GF-D8 (cell line): ENCODE results near the gene XAGE1A.
"Not testable (repeated sequence)": the region's sequence is repeated elsewhere in the genome, so short reads cannot be mapped to it uniquely, and the experiment has no call there.

Experiments used
- DNase-seq: peaks from one replicate; lab custom pipeline; 2025; lab: John Stamatoyannopoulos, UW

Gene XAGE1A

GRCh38 chrX:52495545-52496418 lies at the start of gene XAGE1A:
Gene XAGE1A, plus strand, starts transcription at chrX:52495808. Its CDS starts 1,554 bp downstream, at chrX:52497362.
- not testable (repeated sequence) for DNase-seq

GRCh38 chrX:52452031-52452430 lies 43.6 kb upstream of the XAGE1A start:
- DNase-seq = not testable (repeated sequence)

GRCh38 chrX:52471301-52471700 lies 24.3 kb upstream of the XAGE1A start:
- not testable (repeated sequence) for DNase-seq

GRCh38 chrX:52496419-52496772 lies 788 bp downstream of the XAGE1A start:
- not testable (repeated sequence) for DNase-seq

GRCh38 chrX:52501362-52501761 lies 5.8 kb downstream of the XAGE1A start:
- not testable (repeated sequence) for DNase-seq

GRCh38 chrX:52504551-52504950 lies 8.9 kb downstream of the XAGE1A start:
- DNase-seq = no peak

GRCh38 chrX:52507331-52507730 lies 11.7 kb downstream of the XAGE1A start:
- DNase-seq = no peak

GRCh38 chrX:52509916-52510315 lies 14.3 kb downstream of the XAGE1A start:
- DNase-seq = no peak

- not testable (repeated sequence) for DNase-seq
Measured at GRCh38 chrX:52511126-52511525, 15.5 kb downstream of the XAGE1A start.

GRCh38 chrX:52516110-52516986 lies 20.7 kb downstream of the XAGE1A start:
- not testable (repeated sequence) for DNase-seq

GRCh38 chrX:52516987-52517325 lies 21.3 kb downstream of the XAGE1A start, which contains the start of gene XAGE1B:
Gene XAGE1B, minus strand, starts transcription at chrX:52517063. Its CDS starts 1,536 bp downstream, at chrX:52515527.
- not testable (repeated sequence) for DNase-seq

GRCh38 chrX:52541051-52541450 lies 45.4 kb downstream of the XAGE1A start:
- not testable (repeated sequence) for DNase-seq

GRCh38 chrX:52542311-52542710 lies 46.7 kb downstream of the XAGE1A start:
- no peak for DNase-seq

- DNase-seq = no peak
Measured at GRCh38 chrX:52544147-52544840, 48.7 kb downstream of the XAGE1A start.

GRCh38 chrX:52548769-52549168 lies 53.2 kb downstream of the XAGE1A start:
- DNase-seq = not testable (repeated sequence)
